ENCODE data around the gene JAK3. TPM values are rescaled to one million over a fixed set of nuclear protein-coding genes. Genes with fewer than 3 reads are reported as not detected.

JAK3 gene
- total RNA-seq, 1 donor, result 7.8 TPM

GRCh38 chr19:17795495-17795856, 52.3 kb downstream of the JAK3 start:
- TF ChIP-seq, protein P1, sequence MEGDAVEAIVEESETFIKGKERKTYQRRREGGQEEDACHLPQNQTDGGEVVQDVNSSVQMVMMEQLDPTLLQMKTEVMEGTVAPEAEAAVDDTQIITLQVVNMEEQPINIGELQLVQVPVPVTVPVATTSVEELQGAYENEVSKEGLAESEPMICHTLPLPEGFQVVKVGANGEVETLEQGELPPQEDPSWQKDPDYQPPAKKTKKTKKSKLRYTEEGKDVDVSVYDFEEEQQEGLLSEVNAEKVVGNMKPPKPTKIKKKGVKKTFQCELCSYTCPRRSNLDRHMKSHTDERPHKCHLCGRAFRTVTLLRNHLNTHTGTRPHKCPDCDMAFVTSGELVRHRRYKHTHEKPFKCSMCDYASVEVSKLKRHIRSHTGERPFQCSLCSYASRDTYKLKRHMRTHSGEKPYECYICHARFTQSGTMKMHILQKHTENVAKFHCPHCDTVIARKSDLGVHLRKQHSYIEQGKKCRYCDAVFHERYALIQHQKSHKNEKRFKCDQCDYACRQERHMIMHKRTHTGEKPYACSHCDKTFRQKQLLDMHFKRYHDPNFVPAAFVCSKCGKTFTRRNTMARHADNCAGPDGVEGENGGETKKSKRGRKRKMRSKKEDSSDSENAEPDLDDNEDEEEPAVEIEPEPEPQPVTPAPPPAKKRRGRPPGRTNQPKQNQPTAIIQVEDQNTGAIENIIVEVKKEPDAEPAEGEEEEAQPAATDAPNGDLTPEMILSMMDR (IDR thresholded peaks at IDR 0.05; ENCODE audit: insufficient read depth, low read depth, low read length), result no peak
- no peak for DNase-seq (ENCODE audit: low read depth)
- H3K4me3 ChIP-seq (ENCODE audit: low read depth, low read length), result no peak overlapping the region

GRCh38 chr19:17794731-17795494, 52.9 kb downstream of the JAK3 start, which contains the start of gene B3GNT3:
B3GNT3 (plus strand) TSS chr19:17795138; CDS start chr19:17807808, 12,670 bp downstream.
- H3K4me3 ChIP-seq (ENCODE audit: low read depth, low read length), result no peak within 1 kb of the TSS
- DNase-seq (ENCODE audit: low read depth), result no peak
- TF ChIP-seq, protein P1 (IDR thresholded peaks at IDR 0.05; ENCODE audit: insufficient read depth, low read depth, low read length), result no peak

GRCh38 chr19:17794412-17794730, 53.4 kb downstream of the JAK3 start:
- H3K4me3 ChIP-seq (ENCODE audit: low read depth, low read length), result no peak overlapping the region
- DNase-seq (ENCODE audit: low read depth), result no peak
- TF ChIP-seq, protein P1 (IDR thresholded peaks at IDR 0.05; ENCODE audit: insufficient read depth, low read depth, low read length), result no peak

GRCh38 chr19:17790059-17790780, 57.6 kb downstream of the JAK3 start:
- H3K4me3 ChIP-seq (ENCODE audit: low read depth, low read length), result no peak overlapping the region
- TF ChIP-seq, protein P1 (IDR thresholded peaks at IDR 0.05; ENCODE audit: insufficient read depth, low read depth, low read length), result no peak
- no peak for DNase-seq (ENCODE audit: low read depth)

DNA sequence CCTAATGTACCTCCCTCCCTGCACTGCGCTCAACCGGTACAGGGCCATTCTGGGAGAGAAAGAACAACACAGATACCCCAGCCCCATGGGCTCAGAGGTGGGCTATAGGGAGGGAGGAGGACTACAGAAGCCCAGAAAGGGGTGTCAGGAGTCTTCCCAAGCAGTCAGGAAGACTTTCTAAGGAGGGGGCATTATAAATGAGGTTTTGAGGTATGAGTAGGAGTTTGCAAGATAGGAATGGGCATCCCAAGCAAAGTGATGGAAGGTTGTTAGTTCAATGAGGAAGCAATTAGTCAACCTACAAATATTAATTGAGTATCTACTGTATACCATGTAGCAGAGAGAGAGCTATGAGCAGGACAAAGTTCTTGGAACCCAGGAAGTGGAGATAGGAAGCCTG, 59.1 kb downstream of the JAK3 start:
- TF ChIP-seq, protein P1 (IDR thresholded peaks at IDR 0.05; ENCODE audit: insufficient read depth, low read depth, low read length), result no peak
- no peak overlapping the region for H3K4me3 ChIP-seq (ENCODE audit: low read depth, low read length)
- DNase-seq (ENCODE audit: low read depth), result no peak

DNA sequence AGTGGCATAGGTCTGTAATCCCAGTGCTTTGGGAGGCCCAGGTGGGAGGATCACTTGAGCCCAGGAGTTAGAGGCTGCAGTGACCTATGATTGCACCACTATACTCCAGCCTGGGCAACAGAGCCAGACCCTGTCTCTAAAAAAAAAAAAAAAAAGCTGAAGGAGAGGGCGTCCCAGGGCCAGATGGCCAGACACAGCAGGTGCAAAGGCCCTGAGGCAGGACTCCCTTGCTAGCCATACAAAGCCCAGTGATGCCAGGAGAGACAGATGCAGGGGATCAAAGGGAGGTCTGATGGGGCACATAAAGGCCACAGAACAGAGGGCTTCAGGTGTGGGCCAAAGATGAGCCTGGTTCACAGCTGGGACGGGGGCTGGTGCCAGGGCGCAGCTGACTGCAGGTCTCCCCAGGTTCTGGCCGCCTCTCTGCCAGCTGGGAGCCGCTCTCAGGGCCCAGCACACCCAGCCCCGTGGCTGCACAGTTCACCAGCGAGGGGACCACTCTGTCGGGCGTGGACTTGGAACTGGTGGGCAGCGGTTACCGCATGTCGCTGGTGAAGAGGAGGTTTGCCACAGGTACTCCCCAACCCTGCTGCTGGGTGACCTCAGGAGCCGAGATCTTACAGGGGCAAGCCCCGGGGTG, 60.4 kb downstream of the JAK3 start:
- H3K4me3 ChIP-seq (ENCODE audit: low read depth, low read length), result no peak overlapping the region
- no peak for DNase-seq (ENCODE audit: low read depth)
- TF ChIP-seq, protein P1 (IDR thresholded peaks at IDR 0.05; ENCODE audit: insufficient read depth, low read depth, low read length), result no peak
